DMS79 treated with DMSO at 0.1 percent for 48 hours (cell line): ENCODE measurements around the gene GTF3C1.

Experiments used
- DNase-seq: peaks from one replicate; lab custom pipeline; 2025; lab: John Stamatoyannopoulos, UW

GTF3C1 gene

GRCh38 chr16:27424772-27425498, 124.8 kb downstream of the GTF3C1 start:
- no peak for DNase-seq

- no peak for DNase-seq
These were observed 127.6 kb downstream of the GTF3C1 start for GRCh38 chr16:27421961-27422740.

- no peak for DNase-seq
These were observed 132.6 kb downstream of the GTF3C1 start for GRCh38 chr16:27417047-27417671.

- no peak for DNase-seq
These were observed 134.8 kb downstream of the GTF3C1 start for GRCh38 chr16:27414788-27415431.

- DNase-seq = no peak
These were observed 135.8 kb downstream of the GTF3C1 start for GRCh38 chr16:27413956-27414355.

GRCh38 chr16:27410761-27411160, 139.0 kb downstream of the GTF3C1 start:
- DNase-seq = no peak
